GM21360 (cell line): Measurements from ENCODE around the gene COL18A1.
"Not testable (repeated sequence)": the region's sequence is repeated elsewhere in the genome, so short reads cannot be mapped to it uniquely, and the experiment has no call there.

Experiments
- ATAC-seq: cut with Tn5 transposase; IDR thresholded peaks from one replicate; pipeline ENCODE4 v1.9.1; 2021; ENCODE audit warnings: mild to moderate bottlenecking, moderate library complexity; ENCODE audit not compliant: unreplicated experiment

Gene COL18A1

DNA sequence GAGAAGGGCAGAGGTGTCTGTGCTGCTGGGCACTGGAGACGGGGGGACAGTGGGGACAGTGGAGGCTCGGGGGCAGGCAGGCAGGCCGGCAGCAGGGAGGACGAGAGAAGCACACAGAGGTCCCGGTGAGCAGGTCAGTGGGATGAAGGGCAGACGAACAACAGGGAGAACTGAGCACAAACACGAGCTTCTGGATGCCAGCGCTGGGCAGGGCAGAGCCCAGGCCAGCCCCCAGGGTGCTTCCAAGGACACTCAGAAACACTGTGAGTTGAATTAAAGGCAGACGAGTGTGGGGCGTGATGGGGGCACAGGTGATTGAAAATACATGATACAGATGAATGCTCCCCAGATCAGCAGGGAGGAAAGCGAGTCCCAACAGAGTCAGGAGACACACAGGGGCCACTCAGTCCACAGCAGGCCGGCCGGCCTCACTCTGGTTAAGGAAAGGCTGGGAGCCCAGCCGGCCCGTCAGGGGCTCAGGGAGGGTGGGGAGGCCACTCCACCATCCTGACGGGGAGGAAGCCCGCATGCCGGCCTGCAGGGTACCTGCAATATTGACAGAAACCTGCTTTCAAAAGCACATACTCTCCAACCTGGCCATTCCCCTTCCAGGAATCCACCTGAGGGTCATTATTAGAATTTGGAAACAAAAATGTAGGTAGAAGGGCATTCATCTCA, 123.2 kb downstream of the COL18A1 start:
- ATAC-seq, result no peak

DNA sequence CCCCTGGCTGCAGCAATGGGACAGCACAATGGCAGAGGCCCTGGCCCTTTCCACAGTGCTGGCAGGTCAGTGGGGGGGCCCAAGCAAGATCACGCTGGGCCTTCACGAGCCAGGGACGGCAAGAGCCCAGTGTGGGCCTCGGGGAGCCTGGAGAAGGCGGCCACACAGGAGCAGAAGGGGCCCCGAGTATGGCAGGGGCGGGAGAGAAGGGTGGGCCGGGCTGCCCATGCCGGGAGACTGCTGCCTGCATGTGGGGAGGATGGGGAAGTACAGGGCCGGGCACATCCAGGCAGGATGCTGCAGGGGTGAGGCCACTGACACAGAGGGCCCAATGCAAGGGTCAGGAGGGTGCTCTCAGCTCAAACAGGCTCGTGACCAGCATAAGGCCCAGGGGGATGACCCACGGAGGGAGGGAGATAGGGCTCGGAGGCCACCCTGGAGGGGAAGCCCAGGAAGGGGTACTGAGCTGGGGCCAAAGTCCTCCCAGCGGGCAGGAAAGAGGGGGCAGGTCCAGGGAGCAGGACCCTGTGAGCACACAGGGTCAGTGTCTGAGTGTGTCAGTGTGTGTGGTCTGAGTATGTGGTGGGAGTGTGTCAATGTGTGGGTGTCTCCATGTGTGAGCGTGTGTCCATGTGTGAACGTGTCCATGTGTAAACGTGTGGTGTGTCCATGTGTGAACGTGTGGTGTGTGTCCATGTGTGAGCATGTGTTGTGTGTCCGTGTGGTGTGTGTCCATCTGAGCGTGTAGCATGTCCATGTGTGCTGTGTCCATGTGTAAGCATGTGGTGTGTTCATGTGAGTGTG, 124.2 kb downstream of the COL18A1 start:
- ATAC-seq, result no peak

DNA sequence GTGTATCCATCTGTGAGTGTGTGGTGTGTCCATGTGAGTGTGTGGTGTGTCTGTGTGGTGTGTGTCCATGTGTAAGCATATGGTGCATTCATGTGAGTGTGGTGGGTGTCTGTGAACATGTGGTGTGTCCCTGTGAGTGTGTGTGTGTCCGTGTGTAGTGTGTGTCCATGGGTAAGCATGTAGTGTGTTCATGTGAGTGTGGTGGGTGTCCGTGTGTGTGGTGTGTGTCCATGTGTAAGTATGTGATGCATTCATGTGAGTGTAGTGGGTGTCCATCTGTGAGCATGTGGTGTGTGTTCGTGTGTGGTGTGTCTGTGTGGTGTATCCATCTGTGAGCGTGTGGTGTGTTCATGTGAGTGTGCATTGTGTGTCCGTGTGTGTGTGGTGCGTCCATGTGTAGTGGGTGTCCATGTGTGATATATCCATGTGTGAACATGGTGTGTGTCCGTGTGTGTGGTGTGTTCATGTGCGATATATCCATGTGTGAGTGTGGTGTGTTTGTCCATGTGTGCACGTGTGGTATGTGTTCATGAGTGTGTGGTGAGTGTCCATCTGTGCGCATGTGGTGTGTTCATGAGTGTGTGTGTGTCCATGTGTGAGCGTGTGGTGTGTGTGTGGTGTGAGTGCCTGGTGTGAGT, 124.9 kb downstream of the COL18A1 start:
- ATAC-seq, result no peak

DNA sequence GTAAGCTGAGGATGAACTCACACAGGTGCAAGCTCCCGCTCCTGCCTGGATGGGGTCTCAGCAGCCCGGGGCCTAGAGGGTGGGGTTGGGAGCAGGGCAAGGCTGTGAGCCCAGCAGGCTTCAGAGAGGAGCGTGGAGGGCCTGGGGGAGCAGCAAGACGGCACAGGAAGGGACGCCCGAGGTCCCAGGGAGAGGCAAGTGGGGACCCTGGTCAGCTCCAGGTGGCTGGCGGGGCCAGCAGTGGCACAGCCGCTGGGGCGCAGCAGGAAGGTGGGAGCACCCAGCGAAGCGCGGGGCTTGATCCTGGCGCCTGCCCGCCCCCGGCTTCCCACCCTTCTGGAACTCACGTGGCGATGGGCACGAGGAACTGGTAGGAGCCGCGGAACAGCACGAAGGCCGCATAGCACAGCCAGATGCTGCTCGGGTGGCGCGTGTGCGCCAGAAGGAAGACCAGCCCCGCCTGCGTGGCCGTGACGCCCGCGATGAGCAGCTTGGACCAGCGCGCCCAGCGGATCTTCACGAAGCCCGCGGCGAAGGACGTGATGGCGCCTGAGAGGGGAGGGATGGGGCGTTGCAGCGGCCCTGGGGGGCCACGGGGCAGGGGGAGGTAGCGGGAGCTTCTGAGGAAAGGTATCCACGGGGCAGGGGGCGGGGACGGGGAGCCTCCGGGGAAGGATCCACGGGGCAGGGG, 125.6 kb downstream of the COL18A1 start:
- ATAC-seq, result no peak

DNA sequence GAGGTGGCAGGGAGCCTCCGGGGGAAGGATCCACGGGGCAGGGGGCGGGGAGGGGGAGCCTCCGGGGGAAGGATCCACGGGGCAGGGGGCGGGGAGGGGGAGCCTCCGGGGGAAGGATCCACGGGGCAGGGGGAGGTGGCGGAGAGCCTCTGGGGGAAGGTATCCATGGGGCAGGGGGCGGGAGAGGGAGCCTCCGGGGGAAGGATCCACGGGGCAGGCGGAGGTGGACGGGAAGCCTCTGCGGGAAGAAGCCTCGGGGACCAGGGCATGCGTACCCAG, 126.1 kb downstream of the COL18A1 start:
- not testable (repeated sequence) for ATAC-seq

DNA sequence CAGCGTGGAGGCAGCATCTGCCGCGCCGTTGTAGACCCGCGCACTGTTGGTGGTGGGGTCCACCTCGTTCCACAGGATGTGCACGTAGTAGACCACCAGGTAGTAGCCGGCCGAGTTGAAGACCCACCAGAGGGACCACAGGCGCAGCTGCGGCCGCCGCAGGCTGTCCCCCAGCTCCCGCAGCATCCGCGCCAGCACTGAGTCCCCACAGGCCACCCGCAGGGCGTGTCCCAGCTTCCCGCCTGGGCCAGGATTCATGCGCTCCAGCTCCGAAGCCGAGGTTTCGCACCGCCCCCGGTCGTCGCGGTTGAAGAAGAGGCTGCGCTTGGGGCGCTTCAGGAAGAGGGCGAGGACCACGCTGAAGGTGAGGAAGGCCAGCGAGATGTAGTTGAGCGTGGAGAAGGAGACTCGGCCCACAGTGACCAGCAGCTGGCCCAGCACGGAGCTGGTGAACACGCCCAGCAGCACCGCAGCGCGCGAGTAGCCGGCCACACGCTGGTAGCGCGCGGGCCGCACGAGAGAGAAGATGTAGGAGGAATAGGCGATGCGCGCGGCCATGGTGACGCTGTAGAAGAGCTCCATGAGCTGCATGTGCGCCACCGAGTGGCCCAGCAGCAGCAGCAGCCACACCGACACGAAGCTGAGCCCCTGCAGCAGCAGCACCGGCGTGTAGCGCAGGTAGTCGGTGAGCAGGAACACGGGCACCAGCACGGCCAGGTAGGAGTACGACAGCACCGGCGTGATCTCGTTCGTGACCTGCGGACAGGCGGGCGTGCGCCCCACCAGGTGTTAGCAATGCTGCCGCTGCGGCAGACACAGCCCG, 126.6 kb downstream of the COL18A1 start:
- ATAC-seq, result no peak

DNA sequence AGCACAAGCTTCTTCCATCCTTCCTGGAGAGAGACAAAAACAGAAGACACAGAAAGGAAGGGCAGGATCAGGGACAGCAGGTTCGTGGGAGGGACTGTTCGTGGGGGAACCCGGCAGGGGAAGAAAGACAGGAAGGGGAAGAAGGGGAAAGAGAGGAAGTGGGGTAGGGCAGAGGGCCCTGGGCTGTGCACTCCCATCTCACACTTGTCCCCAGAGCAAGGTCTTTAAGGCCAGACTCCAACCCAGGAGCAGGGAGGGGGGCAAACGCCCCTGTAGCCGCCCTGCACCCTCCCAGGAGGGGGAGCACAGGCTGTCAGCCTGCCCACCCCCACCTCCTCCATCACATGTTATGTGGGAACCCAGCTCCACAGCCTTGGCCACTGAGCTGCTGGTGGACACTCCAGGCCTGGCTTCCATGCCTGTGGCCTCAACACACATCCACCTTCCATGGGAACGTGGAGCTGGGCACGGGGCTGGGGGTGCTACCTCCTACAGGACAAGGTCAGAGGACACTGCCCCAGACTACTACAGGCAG, 127.9 kb downstream of the COL18A1 start:
- ATAC-seq, result no peak

DNA sequence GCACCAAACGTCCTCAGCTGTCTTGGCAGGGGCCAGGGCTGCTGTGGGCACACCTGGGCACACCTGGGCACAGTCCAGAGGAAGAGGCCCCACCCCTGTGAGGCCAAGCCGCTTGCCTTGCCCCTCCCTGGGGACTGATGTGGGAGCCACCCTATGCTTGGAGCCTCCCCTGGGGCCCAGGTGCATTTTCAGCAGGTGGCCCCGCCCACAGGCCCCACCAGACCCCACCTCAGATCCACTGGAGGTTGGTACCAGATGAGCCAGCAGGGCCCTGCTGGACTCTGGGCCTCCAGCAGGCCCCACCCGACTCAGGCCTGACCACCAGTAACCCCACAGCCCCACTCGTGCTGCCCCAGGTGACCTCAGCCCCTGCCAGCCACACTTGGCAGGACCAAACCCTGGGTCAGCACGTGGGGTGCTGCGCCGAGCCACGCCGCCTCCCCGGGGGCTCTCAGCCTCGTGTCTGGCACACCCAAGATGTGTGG, 128.4 kb downstream of the COL18A1 start:
- no peak for ATAC-seq

DNA sequence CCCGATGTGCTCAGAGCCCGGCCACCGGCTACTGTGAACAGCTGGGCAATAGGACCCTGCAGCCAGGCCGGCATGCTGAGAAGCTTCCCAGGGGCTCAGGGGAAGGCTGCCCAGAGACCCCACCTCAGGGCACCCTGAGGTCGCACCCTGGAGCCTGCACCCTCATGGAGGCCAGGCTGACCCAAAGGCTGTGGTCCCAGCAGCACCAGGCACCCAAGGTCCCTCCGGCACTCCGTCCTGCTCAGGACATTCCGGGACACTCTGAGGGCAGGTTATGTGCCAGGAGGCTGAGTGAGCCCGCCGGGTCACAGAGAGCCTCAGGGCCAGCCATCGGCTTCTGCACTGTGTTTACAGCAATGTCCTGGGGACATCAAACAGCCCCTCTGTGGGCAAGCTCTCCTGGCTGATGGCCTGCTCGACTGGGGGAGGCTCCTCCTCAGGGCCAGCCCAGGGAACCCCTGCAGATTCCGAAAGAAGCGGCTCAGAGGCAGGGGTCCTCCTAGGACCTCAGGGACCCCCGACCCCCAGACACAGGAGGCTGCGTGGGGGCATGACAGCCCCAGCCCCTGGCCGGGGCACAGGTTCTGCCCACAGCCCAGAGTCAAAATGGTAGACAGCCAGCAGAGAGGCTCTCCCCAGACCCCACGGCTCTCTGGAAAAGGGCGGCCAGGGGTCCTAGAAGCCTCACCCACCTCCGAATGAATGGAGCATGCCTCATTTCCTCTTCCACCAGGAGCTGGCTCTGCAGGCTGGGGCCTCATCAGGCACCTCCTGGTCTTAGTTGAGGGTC, 129.1 kb downstream of the COL18A1 start:
- no peak for ATAC-seq

DNA sequence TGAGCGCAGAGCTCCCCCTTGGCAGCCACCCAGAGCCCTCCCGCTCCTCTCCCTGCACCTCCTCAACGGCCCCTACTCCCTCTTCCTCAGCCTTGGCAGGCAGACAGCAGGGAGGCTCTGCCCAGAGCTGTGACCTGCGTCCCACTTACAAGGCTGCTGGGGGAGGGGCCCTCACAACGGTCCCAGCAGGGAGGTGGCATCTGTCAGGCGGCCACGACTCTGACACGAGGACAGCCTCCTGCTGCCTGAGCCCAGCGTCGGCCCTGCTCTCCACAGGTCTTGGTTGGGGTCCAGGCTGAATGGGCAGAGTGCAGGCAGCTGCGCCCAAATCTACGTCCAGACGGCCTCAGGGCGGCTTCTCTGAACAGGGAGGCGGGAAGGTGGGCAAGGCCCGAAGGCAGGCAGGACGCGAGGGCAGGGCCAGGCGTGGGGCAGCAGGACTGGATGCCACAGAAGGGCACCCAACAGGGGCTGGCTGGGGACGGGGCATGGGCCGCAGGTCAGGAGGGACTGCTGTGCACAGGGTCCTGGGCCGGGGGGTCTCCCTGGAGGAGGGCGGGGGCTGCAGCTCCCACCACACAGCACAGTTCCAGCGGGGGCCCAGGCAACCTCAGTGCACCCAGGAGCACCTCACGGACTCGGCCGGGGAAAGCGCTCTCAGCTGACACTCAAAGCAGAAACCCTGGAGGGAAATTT, 129.8 kb downstream of the COL18A1 start:
- no peak for ATAC-seq

DNA sequence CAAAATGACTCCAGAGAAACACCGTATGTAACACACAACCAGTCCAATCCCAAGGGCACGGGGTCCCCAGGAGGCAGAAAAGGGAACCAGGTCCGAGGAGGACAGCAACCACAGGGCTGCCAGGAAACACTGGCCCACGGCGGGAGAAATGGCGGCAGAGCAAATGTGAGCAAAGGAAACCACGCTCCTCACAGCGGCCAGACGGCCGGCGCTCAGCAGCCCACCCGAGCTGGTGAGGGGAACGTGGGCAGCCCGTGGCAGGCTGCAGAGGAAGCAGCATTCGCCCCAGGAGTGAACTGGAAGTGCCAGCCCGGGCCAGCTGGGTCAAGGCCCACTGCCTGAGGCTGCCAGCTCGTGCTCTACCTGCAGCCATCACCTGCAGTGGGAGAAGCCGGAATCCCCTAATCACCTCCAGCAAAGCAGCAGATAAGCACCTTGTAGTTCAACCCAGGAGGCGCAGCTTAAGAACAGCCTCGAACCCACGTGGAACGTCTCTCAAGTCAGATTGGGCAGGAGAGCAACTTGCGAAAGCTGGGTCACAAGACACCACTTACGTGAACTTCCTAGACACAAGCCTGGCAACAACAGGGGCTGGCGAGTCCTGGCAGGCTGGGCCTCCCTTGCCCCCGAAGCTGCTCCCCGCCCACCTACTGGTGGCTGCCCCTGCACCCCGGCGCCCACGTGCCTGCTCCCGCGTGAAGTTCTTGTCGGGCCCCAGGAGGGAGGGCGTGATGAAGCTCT, 130.5 kb downstream of the COL18A1 start:
- ATAC-seq, result no peak

DNA sequence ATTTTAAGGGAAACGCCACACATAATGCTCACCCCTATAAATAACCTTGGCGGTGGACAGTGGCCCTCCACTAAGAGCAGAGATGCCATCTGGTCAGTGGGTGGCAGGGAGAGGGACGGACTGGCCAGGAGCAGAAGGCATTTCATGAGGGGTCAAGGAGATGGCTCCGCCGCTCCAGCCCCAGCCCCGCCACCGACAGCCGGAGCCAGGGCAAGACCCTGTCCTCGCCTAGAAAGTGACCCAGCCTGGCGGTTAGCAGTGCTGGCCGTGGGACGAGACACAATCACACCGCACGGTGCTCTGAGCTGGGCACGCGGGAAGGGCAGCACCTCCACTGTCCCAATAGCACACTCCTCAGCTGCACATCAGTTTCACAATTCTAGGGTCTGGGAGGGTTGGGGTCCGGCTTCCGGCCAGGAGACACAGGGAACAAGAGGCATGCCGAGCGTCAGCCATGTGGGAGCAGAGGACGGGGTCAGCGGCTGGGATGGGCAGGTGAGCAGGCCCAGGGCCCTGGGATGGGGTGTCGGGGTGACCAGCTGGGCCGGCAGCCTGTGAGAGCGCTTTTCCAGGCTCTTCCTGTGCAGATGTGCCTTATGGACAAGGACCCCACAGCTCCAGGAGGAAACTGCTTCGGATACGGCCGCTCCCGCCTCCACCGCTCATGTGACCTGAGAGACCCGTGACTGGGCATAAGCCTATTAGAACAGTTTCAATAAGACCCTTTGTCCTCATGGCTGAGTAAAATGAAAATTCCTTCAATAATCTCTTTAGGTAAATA, 131.5 kb downstream of the COL18A1 start:
- ATAC-seq, result no peak

DNA sequence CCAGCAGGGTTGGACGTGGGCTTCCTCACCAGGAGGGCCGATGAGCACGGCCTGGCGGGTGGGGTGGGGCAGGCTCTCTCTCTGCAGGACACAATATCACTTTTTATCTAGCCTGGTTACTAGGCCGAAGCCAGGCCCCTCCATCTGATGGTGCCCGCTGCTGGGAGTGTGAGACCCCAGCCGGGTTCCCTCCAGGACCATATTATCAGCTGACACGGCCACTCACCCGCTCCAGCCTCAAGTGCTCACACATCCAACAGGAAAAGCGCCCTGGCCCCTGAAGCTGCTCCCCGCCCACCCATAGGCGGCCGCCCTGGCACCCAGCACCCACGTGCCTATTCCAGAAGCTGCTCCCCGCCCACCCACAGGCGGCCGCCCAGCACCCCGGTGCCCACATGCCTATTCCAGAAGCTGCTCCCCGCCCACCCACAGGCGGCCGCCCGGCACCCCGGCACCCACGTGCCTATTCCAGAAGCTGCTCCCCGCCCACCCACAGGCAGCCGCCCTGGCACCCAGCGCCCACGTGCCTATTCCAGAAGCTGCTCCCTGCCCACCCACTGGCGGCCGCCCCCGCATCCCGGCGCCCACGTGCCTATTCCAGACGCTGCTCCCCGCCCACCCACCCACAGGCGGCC, 132.3 kb downstream of the COL18A1 start:
- ATAC-seq, result no peak

DNA sequence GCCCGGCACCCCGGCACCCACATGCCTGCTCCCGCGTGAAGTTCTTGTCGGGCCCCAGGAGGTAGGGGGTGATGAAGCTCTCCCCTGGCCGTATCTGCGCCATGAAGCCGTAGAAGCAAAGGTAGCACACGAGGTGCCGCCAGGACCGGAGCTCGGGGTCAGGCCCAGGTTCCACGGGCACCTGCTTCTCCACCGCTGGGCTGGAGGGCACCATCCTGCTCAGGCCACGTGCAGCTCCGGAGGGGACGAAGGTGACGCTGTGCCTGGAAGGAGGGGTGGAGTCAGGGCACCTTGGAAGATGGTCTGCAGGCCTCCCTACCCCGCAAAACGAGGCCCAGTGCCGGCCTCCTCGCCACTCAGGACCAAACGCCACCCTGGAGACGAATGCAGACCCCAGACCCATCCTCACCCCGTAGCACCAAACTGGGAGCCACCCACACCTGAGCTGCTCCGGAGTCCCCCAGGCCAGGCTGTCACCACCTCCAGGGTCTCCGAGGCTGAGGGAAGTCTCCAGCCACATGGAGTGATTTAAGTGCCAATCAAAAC, 132.9 kb downstream of the COL18A1 start:
- no peak for ATAC-seq

DNA sequence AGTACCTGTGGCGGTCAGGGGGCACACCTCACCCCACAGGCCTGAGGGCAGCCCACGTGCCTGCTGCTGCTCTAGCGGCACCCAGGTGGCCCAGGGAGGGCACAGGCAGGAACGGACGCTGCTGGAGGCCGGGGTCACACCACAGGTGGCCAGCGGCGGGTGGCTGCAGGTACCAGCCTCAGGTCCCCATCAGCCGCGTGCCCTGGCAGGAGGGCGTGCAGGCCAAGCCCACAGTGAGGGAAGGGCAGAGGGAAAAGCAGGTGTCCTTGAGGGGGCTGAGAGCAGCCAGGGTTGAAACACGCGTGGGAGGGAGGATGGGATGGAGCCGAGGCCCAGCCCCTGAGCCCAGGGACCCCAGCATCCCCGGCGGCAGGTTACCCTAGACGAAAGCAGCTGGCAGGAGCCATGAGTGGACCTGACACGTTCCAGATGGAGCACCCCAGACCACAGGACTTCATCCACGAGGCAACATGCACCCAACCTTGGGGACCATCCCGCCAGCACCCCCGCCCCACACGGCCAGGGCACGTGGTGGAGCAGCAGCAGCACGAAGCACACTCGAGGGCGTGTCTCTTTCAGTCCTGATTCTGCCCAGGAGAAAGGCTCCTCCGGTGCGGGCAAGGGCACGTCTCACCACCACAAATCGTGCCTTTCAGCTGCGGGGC, 133.5 kb downstream of the COL18A1 start:
- ATAC-seq, result no peak
